Measurements from ENCODE around the gene ZC3H18.

DNA sequence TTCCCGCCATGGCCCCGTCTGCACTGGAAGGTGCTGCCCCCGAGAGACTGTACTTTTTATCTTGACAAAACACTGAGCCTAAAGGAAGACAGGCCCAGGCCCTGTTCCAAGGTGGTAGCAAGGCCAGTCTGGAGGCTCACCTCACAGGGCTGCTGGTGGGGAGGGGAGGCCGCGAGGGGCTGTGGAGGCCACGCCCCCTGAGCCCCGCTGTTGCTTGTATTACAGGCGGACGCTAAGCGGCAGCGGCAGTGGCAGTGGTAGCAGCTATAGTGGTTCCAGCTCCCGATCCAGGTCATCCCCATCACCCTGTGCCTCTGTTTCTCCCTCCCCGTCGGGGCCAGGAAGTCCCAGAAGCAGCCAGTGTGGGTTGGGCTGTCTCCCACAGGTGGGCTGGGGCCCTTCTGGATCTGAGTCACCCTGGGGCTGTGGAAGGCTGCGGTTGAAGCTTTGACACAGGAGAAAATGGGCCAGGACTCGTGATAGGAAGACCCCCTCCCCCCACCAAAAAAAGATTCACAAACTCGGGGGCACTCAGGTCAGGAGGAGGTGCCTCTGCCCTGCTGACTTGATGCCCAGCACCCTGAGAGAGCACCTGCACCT, 54.9 kb downstream of the ZC3H18 start:
- TF ChIP-seq EZH2 (IDR thresholded peaks at IDR 0.05) (no peak), ZFX (IDR thresholded peaks at IDR 0.05) (no peak)
- TF ChIP-seq, protein P1, sequence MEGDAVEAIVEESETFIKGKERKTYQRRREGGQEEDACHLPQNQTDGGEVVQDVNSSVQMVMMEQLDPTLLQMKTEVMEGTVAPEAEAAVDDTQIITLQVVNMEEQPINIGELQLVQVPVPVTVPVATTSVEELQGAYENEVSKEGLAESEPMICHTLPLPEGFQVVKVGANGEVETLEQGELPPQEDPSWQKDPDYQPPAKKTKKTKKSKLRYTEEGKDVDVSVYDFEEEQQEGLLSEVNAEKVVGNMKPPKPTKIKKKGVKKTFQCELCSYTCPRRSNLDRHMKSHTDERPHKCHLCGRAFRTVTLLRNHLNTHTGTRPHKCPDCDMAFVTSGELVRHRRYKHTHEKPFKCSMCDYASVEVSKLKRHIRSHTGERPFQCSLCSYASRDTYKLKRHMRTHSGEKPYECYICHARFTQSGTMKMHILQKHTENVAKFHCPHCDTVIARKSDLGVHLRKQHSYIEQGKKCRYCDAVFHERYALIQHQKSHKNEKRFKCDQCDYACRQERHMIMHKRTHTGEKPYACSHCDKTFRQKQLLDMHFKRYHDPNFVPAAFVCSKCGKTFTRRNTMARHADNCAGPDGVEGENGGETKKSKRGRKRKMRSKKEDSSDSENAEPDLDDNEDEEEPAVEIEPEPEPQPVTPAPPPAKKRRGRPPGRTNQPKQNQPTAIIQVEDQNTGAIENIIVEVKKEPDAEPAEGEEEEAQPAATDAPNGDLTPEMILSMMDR (IDR thresholded peaks at IDR 0.05 in 2 of 3, conservative IDR thresholded peaks at IDR 0.05 in 1 of 3; ENCODE audit: borderline replicate concordance in 1 of 3, insufficient read depth in 1 of 3, low read depth in 2 of 3, low read length in 2 of 3), result no peak
